NB4 (cell line): ENCODE measurements around the gene PPP2R2D.

Experiments used
- TF ChIP-seq, protein P1 (sequence below): IDR thresholded peaks from one replicate; pipeline ENCODE4 v1.5.1; 2012; ENCODE audit warnings: low read depth, low read length
- TF ChIP-seq, protein P2 (sequence below): IDR thresholded peaks from 2 replicates; pipeline ENCODE4 v1.6.1; 2011; ENCODE audit warnings: low read depth, low read length

DNA sequence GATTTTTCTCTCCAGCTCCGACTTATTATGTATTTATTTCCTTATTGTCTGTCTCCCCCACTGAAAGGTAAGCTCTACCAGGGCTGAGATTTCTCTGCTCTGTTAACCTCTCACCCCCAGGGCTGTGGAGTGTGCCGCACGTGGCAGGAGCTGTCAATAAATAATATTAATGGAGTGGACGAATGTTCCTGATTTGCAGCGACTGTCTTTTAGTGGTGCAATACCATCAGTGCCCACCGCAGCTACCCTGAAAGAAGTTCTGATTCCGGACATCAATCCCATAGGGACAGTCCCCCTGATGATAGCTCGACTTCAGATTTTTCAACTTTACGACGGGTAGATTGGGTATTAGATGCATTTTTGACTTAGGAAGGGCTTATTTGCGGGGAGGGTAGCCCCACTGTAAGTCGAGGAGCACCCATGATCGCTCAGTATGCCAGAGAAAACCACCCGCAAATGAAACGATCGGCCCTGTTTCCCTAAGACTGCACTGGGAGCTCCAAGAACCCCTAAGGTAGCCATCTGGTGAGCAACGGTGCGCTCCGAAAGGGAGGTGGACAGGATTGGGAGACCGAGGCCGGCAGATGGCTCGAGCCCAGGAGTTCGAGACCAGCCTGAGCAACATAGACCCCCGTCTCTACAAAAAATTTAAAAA is 986 bp upstream of the PPP2R2D start:
- TF ChIP-seq, protein P1, sequence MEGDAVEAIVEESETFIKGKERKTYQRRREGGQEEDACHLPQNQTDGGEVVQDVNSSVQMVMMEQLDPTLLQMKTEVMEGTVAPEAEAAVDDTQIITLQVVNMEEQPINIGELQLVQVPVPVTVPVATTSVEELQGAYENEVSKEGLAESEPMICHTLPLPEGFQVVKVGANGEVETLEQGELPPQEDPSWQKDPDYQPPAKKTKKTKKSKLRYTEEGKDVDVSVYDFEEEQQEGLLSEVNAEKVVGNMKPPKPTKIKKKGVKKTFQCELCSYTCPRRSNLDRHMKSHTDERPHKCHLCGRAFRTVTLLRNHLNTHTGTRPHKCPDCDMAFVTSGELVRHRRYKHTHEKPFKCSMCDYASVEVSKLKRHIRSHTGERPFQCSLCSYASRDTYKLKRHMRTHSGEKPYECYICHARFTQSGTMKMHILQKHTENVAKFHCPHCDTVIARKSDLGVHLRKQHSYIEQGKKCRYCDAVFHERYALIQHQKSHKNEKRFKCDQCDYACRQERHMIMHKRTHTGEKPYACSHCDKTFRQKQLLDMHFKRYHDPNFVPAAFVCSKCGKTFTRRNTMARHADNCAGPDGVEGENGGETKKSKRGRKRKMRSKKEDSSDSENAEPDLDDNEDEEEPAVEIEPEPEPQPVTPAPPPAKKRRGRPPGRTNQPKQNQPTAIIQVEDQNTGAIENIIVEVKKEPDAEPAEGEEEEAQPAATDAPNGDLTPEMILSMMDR = peak; percentile 10
- TF ChIP-seq, protein P2, sequence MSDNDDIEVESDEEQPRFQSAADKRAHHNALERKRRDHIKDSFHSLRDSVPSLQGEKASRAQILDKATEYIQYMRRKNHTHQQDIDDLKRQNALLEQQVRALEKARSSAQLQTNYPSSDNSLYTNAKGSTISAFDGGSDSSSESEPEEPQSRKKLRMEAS = no peak
